Neural cell (in vitro differentiated cells): ENCODE data around the gene MYO3B. TPM values are rescaled to one million over a fixed set of nuclear protein-coding genes. Genes with fewer than 3 reads are reported as not detected.

Source experiments
- H2AFZ ChIP-seq: fragments of 200-600, 300-800 bp; sonication (generic), shearing (Covaris generic); 2 replicates; pipeline ENCODE4 v1.6.0; 2014; ENCODE audit warnings: low read depth, mild to moderate bottlenecking, antibody characterized with exemption, low read length, moderate library complexity
- H3F3A ChIP-seq: fragments of 200-600 bp; shearing (Covaris generic); 2 replicates; pipeline ENCODE4 v1.6.1; 2016; ENCODE audit warnings: mild to moderate bottlenecking, moderate library complexity, mixed read lengths, antibody characterized with exemption, low read length; ENCODE audit not compliant: insufficient read depth, poor library complexity, severe bottlenecking
- H3K27ac ChIP-seq: fragments of 200-600, 300-800 bp; sonication (generic), shearing (Covaris generic); 2 replicates; pipeline ENCODE4 v1.5.1; 2014; ENCODE audit warnings: mild to moderate bottlenecking, low read length, moderate library complexity
- H3K27me3 ChIP-seq: fragments of 300-800, 200-600 bp; sonication (generic), shearing (Covaris generic); 2 replicates; pipeline ENCODE4 v1.6.0; 2014; ENCODE audit warnings: mild to moderate bottlenecking, low read depth, low read length, moderate library complexity; ENCODE audit not compliant: insufficient read depth
- H3K36me3 ChIP-seq: fragments of 300-800, 200-600 bp; sonication (generic), shearing (Covaris generic); 2 replicates; pipeline ENCODE4 v1.5.1; 2014; ENCODE audit warnings: mild to moderate bottlenecking, antibody characterized with exemption, low read length, moderate library complexity; ENCODE audit not compliant: insufficient read depth
- H3K4me2 ChIP-seq: fragments of 300-800, 200-600 bp; sonication (generic), shearing (Covaris generic); 2 replicates; pipeline ENCODE4 v1.6.0; 2014; ENCODE audit warnings: mild to moderate bottlenecking, low read length
- H3K4me3 ChIP-seq: fragments of 300-800, 200-600 bp; sonication (generic), shearing (Covaris generic); 2 replicates; pipeline ENCODE4 v1.5.1; 2014; ENCODE audit warnings: mild to moderate bottlenecking, low read length, moderate library complexity
- H3K79me2 ChIP-seq: fragments of 200-600 bp; shearing (Covaris generic); replicated peaks from 2 replicates; pipeline ENCODE4 v1.6.0; 2014; ENCODE audit warnings: mild to moderate bottlenecking, low read length, moderate library complexity; ENCODE audit not compliant: insufficient read depth
- H3K9ac ChIP-seq: fragments of 300-800, 200-600 bp; sonication (generic), shearing (Covaris generic); 2 replicates; pipeline ENCODE4 v1.6.1; 2016; ENCODE audit warnings: mild to moderate bottlenecking, low read length, mixed read lengths
- H3K9me2 ChIP-seq: fragments of 200-600 bp; shearing (Covaris generic); 2 replicates; pipeline ENCODE4 v1.6.1; 2016; ENCODE audit warnings: mild to moderate bottlenecking, low read length, mixed read lengths; ENCODE audit not compliant: insufficient read depth
- H3K9me3 ChIP-seq: fragments of 200-600, 300-800 bp; sonication (generic), shearing (Covaris generic); 2 replicates; pipeline ENCODE4 v1.6.1; 2016; ENCODE audit warnings: mild to moderate bottlenecking, mixed run types, low read length, moderate library complexity, mixed read lengths
- H4K20me1 ChIP-seq: fragments of 200-600 bp; shearing (Covaris generic); 2 replicates; pipeline ENCODE4 v1.6.1; 2016; ENCODE audit warnings: mild to moderate bottlenecking, mixed run types; ENCODE audit not compliant: insufficient read depth
- EP300 ChIP-seq: fragments of 450-650 bp; conservative IDR thresholded peaks from 2 replicates; pipeline ENCODE4 v1.6.1; 2014; ENCODE audit warnings: antibody characterized with exemption, mild to moderate bottlenecking, moderate library complexity; ENCODE audit not compliant: poor library complexity, severe bottlenecking
- EZH2 ChIP-seq: fragments of 200-600, 300-800 bp; shearing (Covaris generic), sonication (generic); IDR thresholded peaks from 2 replicates; pipeline ENCODE4 v1.6.1; 2014; ENCODE audit warnings: antibody characterized with exemption, low read length, borderline replicate concordance, mild to moderate bottlenecking; ENCODE audit not compliant: insufficient read depth, poor library complexity, severe bottlenecking
- MXI1 ChIP-seq: fragments of 450-650 bp; conservative IDR thresholded peaks from 2 replicates; pipeline ENCODE4 v1.6.1; 2014; ENCODE audit warnings: antibody characterized with exemption, mild to moderate bottlenecking; ENCODE audit not compliant: poor library complexity, severe bottlenecking
- POLR2AphosphoS5 ChIP-seq: IDR thresholded peaks from 2 replicates; pipeline ENCODE4 v1.6.1; 2012
- RAD21 ChIP-seq: fragments of 450-650 bp; conservative IDR thresholded peaks from 2 replicates; pipeline ENCODE4 v1.6.1; 2014; ENCODE audit warnings: antibody characterized with exemption, mild to moderate bottlenecking, moderate library complexity
- SMC3 ChIP-seq: fragments of 450-650 bp; conservative IDR thresholded peaks from 2 replicates; pipeline ENCODE4 v1.6.1; 2014; ENCODE audit warnings: antibody characterized with exemption, mild to moderate bottlenecking, moderate library complexity; ENCODE audit not compliant: poor library complexity
- TAF1 ChIP-seq: IDR thresholded peaks from 2 replicates; pipeline ENCODE4 v1.6.1; 2012; ENCODE audit warnings: low read depth
- polyA plus RNA-seq: library from polyadenylated mRNA; depleted of rRNA; stranded (reverse); fragments of >200 nt; gene quantifications from 2 replicates; pipeline ENCODE4 v1.2.3, GENCODE V29; 2014
- TF ChIP-seq, protein P1 (sequence below): fragments of 450-650 bp; IDR thresholded peaks from 2 replicates; pipeline ENCODE4 v1.5.1; 2014; ENCODE audit warnings: antibody characterized with exemption, mild to moderate bottlenecking, moderate library complexity; ENCODE audit not compliant: poor library complexity, severe bottlenecking
- TF ChIP-seq, protein P2 (sequence below): IDR thresholded peaks from 2 replicates; pipeline ENCODE4 v1.6.1; 2012; ENCODE audit warnings: borderline replicate concordance

MYO3B gene
- polyA plus RNA-seq, 1 donor from 2014 or later: 0.11 TPM

DNA sequence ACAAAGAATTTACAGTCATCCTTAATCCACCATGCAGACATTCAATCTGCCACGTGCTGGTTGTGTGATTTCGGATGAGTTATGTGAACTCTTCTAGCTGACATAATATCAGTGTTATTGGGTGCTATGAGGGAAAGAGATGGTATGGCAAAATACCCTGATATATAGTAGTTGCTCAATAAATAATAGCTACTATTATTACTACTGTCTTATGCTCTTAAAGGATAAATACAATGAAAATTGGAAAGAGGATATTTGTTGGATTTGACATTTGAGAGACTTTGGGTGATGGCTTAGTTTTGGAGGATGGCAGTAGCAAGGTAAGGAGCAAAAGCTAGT is 86.5 kb downstream of the MYO3B start:
- Histone ChIP-seq H3K79me2 (no peaks in the 10 kb centered on the region), H3K4me3 (no peak overlapping the region), H3K27me3 (no peaks in the 10 kb centered on the region), H3K27ac (no peak overlapping the region), H3K9ac (no peak overlapping the region), H3K9me3 (no peaks in the 10 kb centered on the region), H3K36me3 (no peaks in the 10 kb centered on the region), H3F3A (no peaks in the 10 kb centered on the region), H2AFZ (no peak overlapping the region), H4K20me1 (no peaks in the 10 kb centered on the region), H3K9me2 (no peaks in the 10 kb centered on the region), H3K4me2 (no peak overlapping the region)
- TF ChIP-seq POLR2AphosphoS5: no peak
- TF ChIP-seq TAF1: no peak
- TF ChIP-seq EZH2: no peak
- TF ChIP-seq RAD21: no peak
- TF ChIP-seq EP300: no peak
- no peak for TF ChIP-seq SMC3
- TF ChIP-seq, protein P1, sequence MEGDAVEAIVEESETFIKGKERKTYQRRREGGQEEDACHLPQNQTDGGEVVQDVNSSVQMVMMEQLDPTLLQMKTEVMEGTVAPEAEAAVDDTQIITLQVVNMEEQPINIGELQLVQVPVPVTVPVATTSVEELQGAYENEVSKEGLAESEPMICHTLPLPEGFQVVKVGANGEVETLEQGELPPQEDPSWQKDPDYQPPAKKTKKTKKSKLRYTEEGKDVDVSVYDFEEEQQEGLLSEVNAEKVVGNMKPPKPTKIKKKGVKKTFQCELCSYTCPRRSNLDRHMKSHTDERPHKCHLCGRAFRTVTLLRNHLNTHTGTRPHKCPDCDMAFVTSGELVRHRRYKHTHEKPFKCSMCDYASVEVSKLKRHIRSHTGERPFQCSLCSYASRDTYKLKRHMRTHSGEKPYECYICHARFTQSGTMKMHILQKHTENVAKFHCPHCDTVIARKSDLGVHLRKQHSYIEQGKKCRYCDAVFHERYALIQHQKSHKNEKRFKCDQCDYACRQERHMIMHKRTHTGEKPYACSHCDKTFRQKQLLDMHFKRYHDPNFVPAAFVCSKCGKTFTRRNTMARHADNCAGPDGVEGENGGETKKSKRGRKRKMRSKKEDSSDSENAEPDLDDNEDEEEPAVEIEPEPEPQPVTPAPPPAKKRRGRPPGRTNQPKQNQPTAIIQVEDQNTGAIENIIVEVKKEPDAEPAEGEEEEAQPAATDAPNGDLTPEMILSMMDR: no peak
- TF ChIP-seq, protein P2, sequence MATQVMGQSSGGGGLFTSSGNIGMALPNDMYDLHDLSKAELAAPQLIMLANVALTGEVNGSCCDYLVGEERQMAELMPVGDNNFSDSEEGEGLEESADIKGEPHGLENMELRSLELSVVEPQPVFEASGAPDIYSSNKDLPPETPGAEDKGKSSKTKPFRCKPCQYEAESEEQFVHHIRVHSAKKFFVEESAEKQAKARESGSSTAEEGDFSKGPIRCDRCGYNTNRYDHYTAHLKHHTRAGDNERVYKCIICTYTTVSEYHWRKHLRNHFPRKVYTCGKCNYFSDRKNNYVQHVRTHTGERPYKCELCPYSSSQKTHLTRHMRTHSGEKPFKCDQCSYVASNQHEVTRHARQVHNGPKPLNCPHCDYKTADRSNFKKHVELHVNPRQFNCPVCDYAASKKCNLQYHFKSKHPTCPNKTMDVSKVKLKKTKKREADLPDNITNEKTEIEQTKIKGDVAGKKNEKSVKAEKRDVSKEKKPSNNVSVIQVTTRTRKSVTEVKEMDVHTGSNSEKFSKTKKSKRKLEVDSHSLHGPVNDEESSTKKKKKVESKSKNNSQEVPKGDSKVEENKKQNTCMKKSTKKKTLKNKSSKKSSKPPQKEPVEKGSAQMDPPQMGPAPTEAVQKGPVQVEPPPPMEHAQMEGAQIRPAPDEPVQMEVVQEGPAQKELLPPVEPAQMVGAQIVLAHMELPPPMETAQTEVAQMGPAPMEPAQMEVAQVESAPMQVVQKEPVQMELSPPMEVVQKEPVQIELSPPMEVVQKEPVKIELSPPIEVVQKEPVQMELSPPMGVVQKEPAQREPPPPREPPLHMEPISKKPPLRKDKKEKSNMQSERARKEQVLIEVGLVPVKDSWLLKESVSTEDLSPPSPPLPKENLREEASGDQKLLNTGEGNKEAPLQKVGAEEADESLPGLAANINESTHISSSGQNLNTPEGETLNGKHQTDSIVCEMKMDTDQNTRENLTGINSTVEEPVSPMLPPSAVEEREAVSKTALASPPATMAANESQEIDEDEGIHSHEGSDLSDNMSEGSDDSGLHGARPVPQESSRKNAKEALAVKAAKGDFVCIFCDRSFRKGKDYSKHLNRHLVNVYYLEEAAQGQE: no peak
- TF ChIP-seq MXI1: no peak

DNA sequence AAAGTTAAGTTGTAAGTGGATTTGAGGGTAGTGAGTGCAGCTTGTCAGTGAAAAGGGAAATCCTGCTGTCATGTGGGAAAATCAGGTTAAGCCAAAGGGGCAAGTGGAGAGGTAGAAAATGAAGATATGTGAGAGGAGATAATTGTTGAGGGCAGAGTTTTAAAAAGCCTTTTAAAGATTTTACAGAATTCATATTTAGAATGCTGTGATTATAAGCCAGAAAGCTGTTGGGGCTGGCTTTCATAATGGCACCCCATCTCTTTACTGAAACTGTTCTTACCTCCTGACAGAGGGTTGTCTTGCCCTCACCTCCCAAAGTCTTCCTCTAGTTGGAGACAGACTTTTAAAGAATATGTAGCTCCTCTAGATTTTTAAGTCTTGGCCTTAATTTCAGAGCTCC is 86.9 kb downstream of the MYO3B start:
- Histone ChIP-seq H3K4me3 (no peak overlapping the region), H3K9me3 (no peaks in the 10 kb centered on the region), H2AFZ (no peak overlapping the region), H3K79me2 (no peaks in the 10 kb centered on the region), H3K9me2 (no peaks in the 10 kb centered on the region), H3F3A (no peaks in the 10 kb centered on the region), H4K20me1 (no peaks in the 10 kb centered on the region), H3K36me3 (no peaks in the 10 kb centered on the region), H3K4me2 (no peak overlapping the region), H3K9ac (no peak overlapping the region), H3K27me3 (no peaks in the 10 kb centered on the region), H3K27ac (no peak overlapping the region)
- TF ChIP-seq RAD21 (no peak), EP300 (no peak), MXI1 (no peak), SMC3 (no peak), POLR2AphosphoS5 (no peak), TAF1 (no peak), EZH2 (no peak)
- TF ChIP-seq, protein P1: no peak
- TF ChIP-seq, protein P2: no peak
